Uterus (tissue), 2 donors: Measurements from ENCODE around the gene CTSL.

ENCODE experiments used
- CTCF ChIP-seq, 4 experiments: fragments of 200-600 bp in 2 of 4; fragments of 450-650 bp in 2 of 4; sonication (generic) in 2 of 4; IDR thresholded peaks; one replicate each; pipeline ENCODE4 v1.5.1; 2016 to 2019; ENCODE audit warnings: antibody characterized with exemption in 4 of 4, mild to moderate bottlenecking in 2 of 4, moderate library complexity in 1 of 4
- POLR2A ChIP-seq, 2 donors: fragments of 450-650 bp; IDR thresholded peaks; one replicate each; pipeline ENCODE4 v1.6.1; 2016; ENCODE audit warnings: antibody characterized with exemption in 2 of 2, mild to moderate bottlenecking in 1 of 2, moderate library complexity in 1 of 2

- TF ChIP-seq CTCF (IDR thresholded peaks at IDR 0.05) (no peak), POLR2A (IDR thresholded peaks at IDR 0.05) (no peak)
These were observed 22.2 kb upstream of the CTSL start for GRCh38 chr9:87703636-87704276.
